Measurements from ENCODE around the gene ZNF789. TPM values are rescaled to one million over a fixed set of nuclear protein-coding genes. Genes with fewer than 3 reads are reported as not detected.

ZNF789 gene
- total RNA-seq, 2 donors from 2014 or later, result 16.0 to 18.8 TPM

Other genes starting within 250 kb of the ZNF789 start
- gene MYH16, start 200.1 kb upstream of the ZNF789 start, total RNA-seq, result not detected
- gene ARPC1A, start 147.0 kb upstream of the ZNF789 start, total RNA-seq, result 10 to 100 TPM; 62.3 to 69.8 TPM
- 100 to 1,000 TPM; 202 to 208 TPM for gene ARPC1B, start 98.2 kb upstream of the ZNF789 start, total RNA-seq
- 100 to 1,000 TPM in 1 of 2 donors, 10 to 100 TPM in 1; 95.0 to 108 TPM for gene PDAP1, start 64.3 kb upstream of the ZNF789 start, total RNA-seq
- gene BUD31, start 63.9 kb upstream of the ZNF789 start, total RNA-seq, result 100 to 1,000 TPM; 218 to 228 TPM
- 1 to 10 TPM; 6.1 to 8.9 TPM for gene PTCD1, start 34.1 kb upstream of the ZNF789 start, total RNA-seq
- 10 to 100 TPM; 59.2 to 65.9 TPM for gene CPSF4, start 33.9 kb upstream of the ZNF789 start, total RNA-seq
- gene ATP5MF, start 6.7 kb upstream of the ZNF789 start, total RNA-seq, result 100 to 1,000 TPM; 218 to 229 TPM
- 10 to 100 TPM; 28.2 to 36.5 TPM for gene ZNF394, start 27.4 kb downstream of the ZNF789 start, total RNA-seq
- gene ZKSCAN5, start 31.8 kb downstream of the ZNF789 start, total RNA-seq, result 1 to 10 TPM; 9.3 to 9.9 TPM
- 1 to 10 TPM; 4.7 to 7.1 TPM for gene FAM200A, start 79.2 kb downstream of the ZNF789 start, total RNA-seq
- 10 to 100 TPM; 87.8 to 94.1 TPM for gene ZNF655, start 85.8 kb downstream of the ZNF789 start, total RNA-seq
- gene TMEM225B, start 125.4 kb downstream of the ZNF789 start, total RNA-seq, result 1 to 10 TPM; 2.5 to 4.3 TPM
- 10 to 100 TPM; 32.4 to 35.6 TPM for gene ZSCAN25, start 144.1 kb downstream of the ZNF789 start, total RNA-seq
- gene CYP3A5, start 207.1 kb downstream of the ZNF789 start, total RNA-seq, result under 1 TPM in 1 of 2 donors, not detected in 1; 0.36 TPM

Measured in activated T-cell treated with anti-CD3 and anti-CD28 coated beads, Interleukin-2, amount 50 U/mL, for 72 hours (primary cell).